HG02610 (cell line): ENCODE results near the gene FNDC1.

Experiments used
- ATAC-seq: cut with Tn5 transposase; IDR thresholded peaks from one replicate; pipeline ENCODE4 v1.9.1; 2021; ENCODE audit warnings: mild to moderate bottlenecking, moderate library complexity; ENCODE audit not compliant: unreplicated experiment

FNDC1 gene

GRCh38 chr6:159305159-159305558 lies 136.0 kb downstream of the FNDC1 start:
- ATAC-seq = no peak

- ATAC-seq = no peak
Observed at GRCh38 chr6:159305804-159306537, 136.8 kb downstream of the FNDC1 start.

GRCh38 chr6:159307246-159307790 lies 138.1 kb downstream of the FNDC1 start:
- no peak for ATAC-seq

GRCh38 chr6:159308198-159308597 lies 139.0 kb downstream of the FNDC1 start:
- no peak for ATAC-seq

- no peak for ATAC-seq
Observed at GRCh38 chr6:159309723-159310122, 140.5 kb downstream of the FNDC1 start.

- no peak for ATAC-seq
Observed at GRCh38 chr6:159311618-159312017, 142.4 kb downstream of the FNDC1 start.

- ATAC-seq = no peak
Observed at GRCh38 chr6:159312206-159312605, 143.0 kb downstream of the FNDC1 start.

- no peak for ATAC-seq
Observed at GRCh38 chr6:159313018-159313417, 143.8 kb downstream of the FNDC1 start.

- no peak for ATAC-seq
Observed at GRCh38 chr6:159315562-159315961, 146.4 kb downstream of the FNDC1 start.

GRCh38 chr6:159317430-159317829 lies 148.2 kb downstream of the FNDC1 start:
- no peak for ATAC-seq

GRCh38 chr6:159321267-159321666 lies 152.1 kb downstream of the FNDC1 start:
- no peak for ATAC-seq
